NCI-H146 treated with DMSO at 0.1 percent for 48 hours (cell line): ENCODE results near the gene RFT1.

Experiments used
- DNase-seq: peaks from one replicate; lab custom pipeline; 2025; ENCODE audit not compliant: unreplicated experiment; lab: John Stamatoyannopoulos, UW

Gene RFT1

GRCh38 chr3:53150247-53151085 lies 20.2 kb upstream of the RFT1 start:
- DNase-seq: no peak

- no peak for DNase-seq
Observed at GRCh38 chr3:53149699-53150098, 19.5 kb upstream of the RFT1 start.

GRCh38 chr3:53149006-53149690 lies 18.9 kb upstream of the RFT1 start:
- DNase-seq: no peak

GRCh38 chr3:53147903-53148400 lies 17.7 kb upstream of the RFT1 start:
- no peak for DNase-seq

GRCh38 chr3:53147151-53147902 lies 17.1 kb upstream of the RFT1 start:
- no peak for DNase-seq

- no peak for DNase-seq
Observed at GRCh38 chr3:53146319-53146891, 16.2 kb upstream of the RFT1 start.

GRCh38 chr3:53145713-53146080 lies 15.5 kb upstream of the RFT1 start:
- DNase-seq: no peak

GRCh38 chr3:53144862-53145712 lies 14.9 kb upstream of the RFT1 start:
- no peak for DNase-seq

- no peak for DNase-seq
Observed at GRCh38 chr3:53144446-53144845, 14.2 kb upstream of the RFT1 start.

GRCh38 chr3:53142986-53143385 lies 12.8 kb upstream of the RFT1 start:
- no peak for DNase-seq

- DNase-seq: no peak
Observed at GRCh38 chr3:53140847-53141845, 10.9 kb upstream of the RFT1 start.

- no peak for DNase-seq
Observed at GRCh38 chr3:53139906-53140846, 9.9 kb upstream of the RFT1 start.

- DNase-seq: no peak
Observed at GRCh38 chr3:53137835-53138446, 7.7 kb upstream of the RFT1 start.

GRCh38 chr3:53137221-53137620 lies 7.0 kb upstream of the RFT1 start:
- DNase-seq: no peak

GRCh38 chr3:53134631-53135232 lies 4.5 kb upstream of the RFT1 start:
- peak; percentile 9 for DNase-seq

- DNase-seq: no peak
Observed at GRCh38 chr3:53132347-53132746, 2.1 kb upstream of the RFT1 start.

GRCh38 chr3:53131096-53131495 lies 861 bp upstream of the RFT1 start:
- DNase-seq: no peak
